ENCODE results near the gene RAD9A. TPM values are rescaled to one million over a fixed set of nuclear protein-coding genes. Genes with fewer than 3 reads are reported as not detected.
A peak's percentile ranks its signal among the peaks of the same experiment; 100 is the strongest.
"Not testable (repeated sequence)": the region's sequence is repeated elsewhere in the genome, so short reads cannot be mapped to it uniquely, and the experiment has no call there.

The RAD9A gene
- total and polyA plus RNA-seq, 3 experiments from 2014 or later, result 9.4 to 38.8 (median 36.8) TPM

- Mint-ChIP-seq H3K36me3 (peaks cover 0 to 25% (median 2%) of the 10 kb centered on the region in 3 donors), H3K4me1 (peaks cover 30 to 60% (median 32%) of the 10 kb centered on the region in 3 donors), H3K27ac (peak overlapping the region; percentile 93 to 99 (median 98)), H3K4me3 (peak overlapping the region; percentile 94 to 100 (median 99))
- ChIA-PET POLR2A (interaction anchor here (0.7 to 3.6 kb wide), 7 partner anchors 9 to 36 kb away, joined by 3 to 39 read pairs (median 12); partner anchors contain the start of genes PPP1CA, PTPRCAP, RAD9A and TBC1D10C), CTCF (interaction anchor here (1.0 to 2.8 kb wide), 5 partner anchors 10 to 42 kb away, joined by 3 to 18 read pairs (median 8); partner anchors contain the start of genes PPP1CA, PTPRCAP, TBC1D10C and TMEM134)
- H3K4me1 ChIP-seq (ENCODE audit: insufficient read depth, low read length), result peaks cover 30% of the 10 kb centered on the region
- not testable (repeated sequence) for H3K9me3 ChIP-seq (ENCODE audit: low read length); H3K27me3 Mint-ChIP-seq; H3K9me3 Mint-ChIP-seq; H3K36me3 ChIP-seq (ENCODE audit: insufficient read depth, low read length); H3K27me3 ChIP-seq (ENCODE audit: insufficient read depth, low read length, poor library complexity, severe bottlenecking); DNase-seq
- H3K27ac ChIP-seq (ENCODE audit: low read depth, low read length), result peak overlapping the region; percentile 91
- peak overlapping the region; percentile 76 for H3K4me3 ChIP-seq (ENCODE audit: low read length)
These were observed 35.6 kb downstream of the RAD9A start for GRCh38 chr11:67427364-67427859.

DNA sequence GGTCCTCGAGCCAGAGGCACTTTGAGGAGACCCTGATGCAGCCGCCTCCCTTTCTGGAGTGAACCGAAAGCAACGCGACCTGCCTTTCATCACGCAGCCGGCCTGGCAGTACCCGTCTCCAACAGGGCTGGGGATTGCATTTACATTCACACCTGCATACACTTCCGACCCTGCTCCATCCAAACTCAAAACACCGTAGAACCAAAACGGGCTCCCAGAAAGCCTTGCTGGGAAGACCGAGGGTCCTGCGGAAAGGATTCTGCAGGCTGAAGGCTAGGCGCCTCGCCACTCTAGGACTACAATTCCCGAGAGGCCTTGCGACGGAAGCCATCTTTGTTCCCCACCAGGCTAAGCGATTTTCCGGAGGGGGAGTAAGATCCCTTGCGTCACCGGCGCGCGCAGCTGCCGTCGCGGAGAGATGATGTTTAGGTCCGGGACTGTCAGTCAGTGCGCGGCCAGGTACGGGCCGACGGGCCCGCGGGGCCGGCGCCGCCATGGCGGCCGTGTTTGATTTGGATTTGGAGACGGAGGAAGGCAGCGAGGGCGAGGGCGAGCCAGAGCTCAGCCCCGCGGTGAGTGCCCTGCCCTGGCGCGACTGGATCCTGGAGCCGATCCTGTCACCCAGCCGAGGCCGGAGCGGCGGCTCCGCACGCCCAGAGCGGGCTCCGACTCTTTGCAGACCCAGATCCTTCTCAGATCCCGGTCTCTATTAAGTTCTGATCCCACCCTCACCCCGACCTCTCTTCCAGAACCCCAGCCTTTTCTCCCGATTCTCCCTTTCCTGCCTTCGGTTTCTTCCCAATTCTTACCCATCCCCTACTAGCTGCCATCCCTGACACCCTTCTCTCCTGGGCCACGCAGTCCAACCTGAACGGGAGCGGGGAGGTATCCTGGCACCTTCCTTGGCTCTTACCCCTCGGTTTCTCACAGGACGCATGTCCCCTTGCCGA, 36.5 kb downstream of the RAD9A start, which contains the start of gene RPS6KB2:
RPS6KB2 (plus strand) TSS at position 443 of the 950 bp plus-strand sequence; CDS start at position 495, 52 bp downstream.
- Histone ChIP-seq H3K27ac (ENCODE audit: low read depth, low read length) (peak within 1 kb of the TSS; percentile 91), H3K27me3 (ENCODE audit: insufficient read depth, low read length, poor library complexity, severe bottlenecking) (no peaks in the 10 kb centered on the region), H3K9me3 (ENCODE audit: low read length) (no peaks in the 10 kb centered on the region), H3K36me3 (ENCODE audit: insufficient read depth, low read length) (peaks cover 14% of the 10 kb centered on the region), H3K4me3 (ENCODE audit: low read length) (peak within 1 kb of the TSS; percentile 76), H3K4me1 (ENCODE audit: insufficient read depth, low read length) (peaks cover 39% of the 10 kb centered on the region)
- POLR2A ChIA-PET, result interaction anchor here (0.6 to 3.6 kb wide), 14 partner anchors 8 to 143 kb away, joined by 3 to 39 read pairs (median 6); partner anchors contain the start of genes CABP4, CLCF1, PITPNM1 and PPP1CA
- Mint-ChIP-seq H3K4me3 (peak within 1 kb of the TSS; percentile 94 to 100 (median 99)), H3K9me3 (no peaks in the 10 kb centered on the region), H3K27me3 (peaks cover 0 to 6% of the 10 kb centered on the region in 2 donors), H3K27ac (peak within 1 kb of the TSS; percentile 93 to 99 (median 98)), H3K4me1 (peaks cover 25 to 61% (median 31%) of the 10 kb centered on the region in 3 donors), H3K36me3 (peaks cover 0 to 34% (median 2%) of the 10 kb centered on the region in 3 donors)
- CTCF ChIA-PET, result interaction anchor here (1.0 to 2.8 kb wide), 10 partner anchors 9 to 166 kb away, joined by 3 to 18 read pairs (median 4); partner anchors contain the start of genes PPP1CA, PTPRCAP, TBC1D10C and TMEM134
- peak; percentile 96 to 99 (median 99) for DNase-seq

GRCh38 chr11:67429038-67429668, 37.4 kb downstream of the RAD9A start:
- H3K4me1 Mint-ChIP-seq, result peaks cover 33 to 69% (median 38%) of the 10 kb centered on the region in 3 donors
- peaks cover 0 to 39% (median 2%) of the 10 kb centered on the region in 3 donors for H3K36me3 Mint-ChIP-seq
- Histone ChIP-seq H3K36me3 (ENCODE audit: insufficient read depth, low read length) (peaks cover 14% of the 10 kb centered on the region), H3K27me3 (ENCODE audit: insufficient read depth, low read length, poor library complexity, severe bottlenecking) (no peaks in the 10 kb centered on the region), H3K4me3 (ENCODE audit: low read length) (peak overlapping the region; percentile 76), H3K27ac (ENCODE audit: low read depth, low read length) (peak overlapping the region; percentile 91), H3K9me3 (ENCODE audit: low read length) (no peaks in the 10 kb centered on the region), H3K4me1 (ENCODE audit: insufficient read depth, low read length) (peaks cover 47% of the 10 kb centered on the region)
- ChIA-PET POLR2A (interaction anchor here (0.5 to 3.6 kb wide), 12 partner anchors 9 to 144 kb away, joined by 3 to 39 read pairs (median 7); partner anchors contain the start of genes CABP4, PITPNM1, PPP1CA and PTPRCAP), CTCF (interaction anchor here (1.0 to 2.8 kb wide), 8 partner anchors 8 to 167 kb away, joined by 3 to 18 read pairs (median 4); partner anchors contain the start of genes PPP1CA, PTPRCAP and TBC1D10C)
- H3K27me3 Mint-ChIP-seq, result peaks cover 0 to 6% of the 10 kb centered on the region in 2 donors
- no peaks in the 10 kb centered on the region for H3K9me3 Mint-ChIP-seq
- peak overlapping the region; percentile 94 to 100 (median 99) for H3K4me3 Mint-ChIP-seq
- no peak for DNase-seq
- peak overlapping the region; percentile 93 to 99 (median 98) for H3K27ac Mint-ChIP-seq

DNA sequence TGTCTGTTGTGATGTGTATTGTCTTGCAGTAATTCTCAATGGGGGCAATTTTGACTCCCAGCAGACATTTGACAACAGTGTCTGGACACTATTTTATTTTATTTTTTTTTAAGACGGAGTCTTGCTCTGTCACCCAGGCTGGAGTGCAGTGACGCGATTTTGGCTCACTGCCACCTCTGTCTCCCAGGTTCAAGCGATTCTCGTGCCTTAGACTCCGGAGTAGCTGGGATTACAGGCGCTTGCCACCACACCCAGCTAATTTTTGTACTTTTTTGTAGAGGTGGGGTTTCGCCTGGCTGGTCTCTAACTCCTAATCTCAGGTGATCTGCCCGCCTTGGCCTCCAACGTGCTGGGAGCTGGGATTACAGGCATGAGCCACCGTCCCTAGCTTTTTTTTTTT, 37.9 kb downstream of the RAD9A start:
- H3K27ac ChIP-seq (ENCODE audit: low read depth, low read length), result peak overlapping the region; percentile 91
- H3K9me3 ChIP-seq (ENCODE audit: low read length), result no peaks in the 10 kb centered on the region
- no peak for DNase-seq
- peaks cover 14% of the 10 kb centered on the region for H3K36me3 ChIP-seq (ENCODE audit: insufficient read depth, low read length)
- Mint-ChIP-seq H3K36me3 (peaks cover 0 to 45% (median 2%) of the 10 kb centered on the region in 3 donors), H3K27me3 (peaks cover 0 to 6% of the 10 kb centered on the region in 2 donors), H3K27ac (peak overlapping the region in 6 of 8 donors; percentile 11 to 99 (median 62)), H3K4me3 (peak overlapping the region; percentile 53 to 99 (median 99)), H3K9me3 (no peaks in the 10 kb centered on the region), H3K4me1 (peaks cover 36 to 74% (median 43%) of the 10 kb centered on the region in 3 donors)
- peaks cover 53% of the 10 kb centered on the region for H3K4me1 ChIP-seq (ENCODE audit: insufficient read depth, low read length)
- POLR2A ChIA-PET, result interaction anchor here (0.5 to 10.1 kb wide), 7 partner anchors 8 to 56 kb away, joined by 3 to 203 read pairs (median 20); partner anchors contain the start of genes CORO1B, PPP1CA, PTPRCAP and TBC1D10C
- no peak overlapping the region for H3K4me3 ChIP-seq (ENCODE audit: low read length)
- CTCF ChIA-PET, result interaction anchor here (0.9 to 2.8 kb wide), 4 partner anchors 7 to 29 kb away, joined by 3 to 18 read pairs (median 6); partner anchors contain the start of genes PTPRCAP and TBC1D10C
- no peaks in the 10 kb centered on the region for H3K27me3 ChIP-seq (ENCODE audit: insufficient read depth, low read length, poor library complexity, severe bottlenecking)

DNA sequence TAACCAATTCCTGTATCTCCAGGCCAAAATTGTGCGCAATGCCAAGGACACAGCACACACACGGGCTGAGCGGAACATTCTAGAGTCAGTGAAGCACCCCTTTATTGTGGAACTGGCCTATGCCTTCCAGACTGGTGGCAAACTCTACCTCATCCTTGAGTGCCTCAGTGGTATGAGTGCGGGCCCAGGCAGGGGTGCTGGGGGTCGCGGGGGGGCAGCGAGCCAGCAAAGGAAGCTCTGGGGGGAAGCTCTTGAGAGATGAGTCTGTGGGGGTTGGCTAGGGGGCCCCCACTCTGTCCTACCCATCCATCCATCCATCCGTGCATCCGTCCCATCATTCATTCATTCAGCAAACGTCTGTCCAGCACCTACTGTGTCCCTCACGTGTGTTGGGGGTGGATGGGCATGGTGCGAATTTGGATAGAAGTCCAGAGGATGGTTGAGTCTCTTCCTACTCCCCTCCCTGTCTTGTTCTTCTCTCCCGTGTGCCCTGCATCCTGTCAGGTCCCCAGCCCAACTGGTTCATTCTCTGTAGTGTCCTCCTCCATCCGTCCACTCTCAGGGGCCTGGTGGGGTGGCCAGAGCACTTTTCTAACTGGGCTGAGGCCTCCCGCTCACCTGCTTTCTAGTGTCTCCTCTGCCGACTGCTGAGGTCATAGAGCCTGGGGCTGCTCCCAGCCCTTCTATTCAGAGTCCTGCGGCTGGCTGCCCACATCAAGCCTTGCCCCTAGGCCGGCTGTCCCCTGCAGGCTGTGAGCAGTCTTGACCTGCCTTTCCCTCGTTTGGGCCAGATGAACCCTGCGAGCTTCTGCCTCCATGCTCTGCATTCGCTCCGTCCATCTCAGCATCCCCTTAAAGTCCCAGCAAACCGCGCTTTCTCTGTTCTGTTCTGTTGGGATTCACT, 39.8 kb downstream of the RAD9A start:
- H3K36me3 Mint-ChIP-seq, result peaks cover 0 to 57% (median 6%) of the 10 kb centered on the region in 3 donors
- no peak for DNase-seq
- peaks cover 45 to 86% (median 48%) of the 10 kb centered on the region in 3 donors for H3K4me1 Mint-ChIP-seq
- H3K27ac Mint-ChIP-seq, result peak overlapping the region; percentile 62 to 97 (median 81)
- H3K9me3 Mint-ChIP-seq, result no peaks in the 10 kb centered on the region
- ChIA-PET POLR2A (interaction anchor here (0.8 to 10.1 kb wide), 5 partner anchors 14 to 37 kb away, joined by 3 to 203 read pairs (median 3); partner anchors contain the start of genes PPP1CA, TBC1D10C and TMEM134), CTCF (interaction anchor here (0.8 to 4.5 kb wide), 6 partner anchors 8 to 51 kb away, joined by 3 to 23 read pairs (median 3); partner anchors contain the start of genes AIP, PPP1CA and TBC1D10C)
- H3K4me3 Mint-ChIP-seq, result peak overlapping the region in 6 of 7 donors; percentile 18 to 83 (median 38)
- Histone ChIP-seq H3K27ac (ENCODE audit: low read depth, low read length) (no peak overlapping the region), H3K9me3 (ENCODE audit: low read length) (no peaks in the 10 kb centered on the region), H3K36me3 (ENCODE audit: insufficient read depth, low read length) (peaks cover 25% of the 10 kb centered on the region), H3K4me1 (ENCODE audit: insufficient read depth, low read length) (peaks cover 69% of the 10 kb centered on the region), H3K4me3 (ENCODE audit: low read length) (no peak overlapping the region), H3K27me3 (ENCODE audit: insufficient read depth, low read length, poor library complexity, severe bottlenecking) (no peaks in the 10 kb centered on the region)
- H3K27me3 Mint-ChIP-seq, result peaks cover 0 to 5% of the 10 kb centered on the region in 2 donors

GRCh38 chr11:67432655-67433349, 41.0 kb downstream of the RAD9A start:
- Histone ChIP-seq H3K4me1 (ENCODE audit: insufficient read depth, low read length) (peaks cover 62% of the 10 kb centered on the region), H3K27ac (ENCODE audit: low read depth, low read length) (no peak overlapping the region), H3K4me3 (ENCODE audit: low read length) (no peak overlapping the region), H3K9me3 (ENCODE audit: low read length) (no peaks in the 10 kb centered on the region), H3K36me3 (ENCODE audit: insufficient read depth, low read length) (peaks cover 25% of the 10 kb centered on the region), H3K27me3 (ENCODE audit: insufficient read depth, low read length, poor library complexity, severe bottlenecking) (no peaks in the 10 kb centered on the region)
- Mint-ChIP-seq H3K4me1 (peaks cover 37 to 83% (median 40%) of the 10 kb centered on the region in 3 donors), H3K4me3 (peak overlapping the region in 4 of 7 donors; percentile 54 to 81 (median 56)), H3K36me3 (peaks cover 0 to 67% (median 6%) of the 10 kb centered on the region in 3 donors), H3K9me3 (no peaks in the 10 kb centered on the region), H3K27ac (peak overlapping the region in 6 of 8 donors; percentile 71 to 97 (median 80)), H3K27me3 (peaks cover 0 to 3% of the 10 kb centered on the region in 2 donors)
- ChIA-PET POLR2A (interaction anchor here (0.5 to 10.1 kb wide), 7 partner anchors 11 to 59 kb away, joined by 3 to 203 read pairs (median 5); partner anchors contain the start of genes PPP1CA and TBC1D10C), CTCF (interaction anchor here (0.9 to 4.5 kb wide), 7 partner anchors 20 to 72 kb away, joined by 3 to 23 read pairs (median 3); partner anchors contain the start of genes AIP, PPP1CA, RAD9A and TBC1D10C)
- no peak for DNase-seq

Measured in CD8-positive, alpha-beta memory T cell (primary cell).